HepG2 (cell line): ENCODE results near the gene TRA2B. TPM values are rescaled to one million over a fixed set of nuclear protein-coding genes. Genes with fewer than 3 reads are reported as not detected.
A peak's percentile ranks its signal among the peaks of the same experiment; 100 is the strongest.

ENCODE experiments used
- AGO1 ChIP-seq: fragments of 200-400 bp; formaldehyde crosslinking; IDR thresholded peaks from 2 replicates; pipeline ENCODE4 v1.6.1; 2017; ENCODE audit warnings: mild to moderate bottlenecking, low read depth, low read length, moderate library complexity; ENCODE audit not compliant: poor library complexity, severe bottlenecking
- ARHGAP35 ChIP-seq: sonication (generic); formaldehyde crosslinking; IDR thresholded peaks from 2 replicates; pipeline ENCODE4 v1.9.0; 2022; ENCODE audit warnings: mild to moderate bottlenecking, inconsistent platforms, moderate library complexity, missing genetic modification reagents, borderline replicate concordance
- BRD4 ChIP-seq: sonication (generic); formaldehyde crosslinking; IDR thresholded peaks from 2 replicates; pipeline ENCODE4 v1.4.0; 2020; ENCODE audit warnings: missing genetic modification reagents
- CENPT ChIP-seq: sonication (generic); formaldehyde crosslinking; IDR thresholded peaks from 2 replicates; pipeline ENCODE4 v1.8.0; 2022; ENCODE audit warnings: low read depth, mild to moderate bottlenecking, moderate library complexity, missing genetic modification reagents
- FOXA1 ChIP-seq, 2 experiments: fragments of 450-650 bp in 1 of 2; sonication (generic) in 1 of 2; formaldehyde crosslinking in 1 of 2; IDR thresholded peaks; 2 replicates each; pipeline versions ENCODE4 v1.4.0 to v1.6.1; 2016 to 2020; ENCODE audit warnings: missing genetic modification reagents in 1 of 2
- FOXJ3 ChIP-seq: sonication (generic); formaldehyde crosslinking; IDR thresholded peaks from 2 replicates; pipeline ENCODE4 v1.4.0; 2020; ENCODE audit warnings: missing genetic modification reagents, mild to moderate bottlenecking, borderline replicate concordance
- POLR2A ChIP-seq, 2 experiments: IDR thresholded peaks; 2 replicates each; pipeline ENCODE4 v1.6.1; 2011; ENCODE audit warnings: low read depth in 2 of 2, low read length in 2 of 2, mild to moderate bottlenecking in 1 of 2, moderate library complexity in 1 of 2; ENCODE audit not compliant: insufficient read depth in 1 of 2
- SAP130 ChIP-seq: IDR thresholded peaks from 2 replicates; pipeline ENCODE4 v1.6.1; 2016; ENCODE audit warnings: low read depth
- SIN3A ChIP-seq: IDR thresholded peaks from 2 replicates; pipeline ENCODE4 v1.6.1; 2011; ENCODE audit warnings: low read depth, mild to moderate bottlenecking, control low read depth, low read length, borderline replicate concordance
- THAP9 ChIP-seq: sonication (generic); formaldehyde crosslinking; IDR thresholded peaks from 2 replicates; pipeline ENCODE4; 2020; ENCODE audit warnings: missing genetic modification reagents, mild to moderate bottlenecking, borderline replicate concordance
- ZFP1 ChIP-seq: IDR thresholded peaks from 2 replicates; pipeline ENCODE4 v1.6.1; 2016
- ZNF12 ChIP-seq: sonication (generic); formaldehyde crosslinking; IDR thresholded peaks from 2 replicates; pipeline ENCODE4 v1.5.0; 2020; ENCODE audit warnings: missing genetic modification reagents
- ZNF282 ChIP-seq: fragments of 450-650 bp; IDR thresholded peaks from 2 replicates; pipeline ENCODE4 v1.6.1; 2018; ENCODE audit not compliant: partially characterized antibody
- ZNF501 ChIP-seq: sonication (generic); formaldehyde crosslinking; IDR thresholded peaks from 2 replicates; pipeline ENCODE4 v1.5.1; 2020; ENCODE audit warnings: mild to moderate bottlenecking, moderate library complexity, missing genetic modification reagents
- ZNF543 ChIP-seq: sonication (generic); formaldehyde crosslinking; IDR thresholded peaks from 2 replicates; pipeline ENCODE4 v1.4.0; 2020; ENCODE audit warnings: mild to moderate bottlenecking, missing genetic modification reagents
- ZNF562 ChIP-seq: sonication (generic); formaldehyde crosslinking; IDR thresholded peaks from 2 replicates; pipeline ENCODE4 v1.8.0; 2022; ENCODE audit warnings: missing genetic modification reagents, borderline replicate concordance
- ZNF747 ChIP-seq: sonication (generic); formaldehyde crosslinking; IDR thresholded peaks from 2 replicates; pipeline ENCODE4 v1.8.1; 2023; ENCODE audit warnings: missing genetic modification reagents, mild to moderate bottlenecking, borderline replicate concordance
- ZNF772 ChIP-seq: sonication (generic); formaldehyde crosslinking; IDR thresholded peaks from 2 replicates; pipeline ENCODE4 v1.5.0; 2020; ENCODE audit warnings: mild to moderate bottlenecking, missing genetic modification reagents
- polyA plus RNA-seq, 8 experiments: library from polyadenylated mRNA; depleted of rRNA in 3 of 8; stranded (reverse) in 7 of 8; unstranded in 1 of 8; fragments of >200 nt; fragmentation: Illumina TruSeq in 4 of 8; extraction: Trizol in 4 of 8; gene quantifications; 2 replicates each; pipeline versions ENCODE4 v1.2.1 to v1.2.3, GENCODE V29; 2011 to 2016; ENCODE audit warnings: low read depth in 4 of 8, missing spikeins in 1 of 8, mixed read lengths in 1 of 8; ENCODE audit not compliant: insufficient read depth in 1 of 8
- total RNA-seq, 5 experiments: library from RNA; depleted of rRNA; stranded (reverse); fragments of >200 nt; fragmentation: Illumina TruSeq; extraction: Trizol; gene quantifications; 2 replicates each; pipeline ENCODE4 v1.2.3, GENCODE V29; 2016; ENCODE audit warnings: low read depth in 1 of 5
- TF ChIP-seq, protein P1 (sequence below): sonication (generic); formaldehyde crosslinking; IDR thresholded peaks from 2 replicates; pipeline ENCODE4 v1.8.1; 2023; ENCODE audit warnings: mild to moderate bottlenecking, missing genetic modification reagents
- TF ChIP-seq, protein P2 (sequence below): sonication (generic); formaldehyde crosslinking; IDR thresholded peaks from 2 replicates; pipeline ENCODE4 v1.4.0; 2020; ENCODE audit warnings: missing genetic modification reagents, mild to moderate bottlenecking, borderline replicate concordance
- TF ChIP-seq, protein P3 (sequence below): sonication (generic); formaldehyde crosslinking; conservative IDR thresholded peaks from 2 replicates; pipeline ENCODE4 v1.4.0; 2020; ENCODE audit warnings: missing genetic modification reagents

Gene TRA2B
- total and polyA plus RNA-seq, 2 of the 13 experiments (the other 11 are each of a cell fraction or from before 2014, with no cell fraction given), result 105 to 241 TPM

DNA sequence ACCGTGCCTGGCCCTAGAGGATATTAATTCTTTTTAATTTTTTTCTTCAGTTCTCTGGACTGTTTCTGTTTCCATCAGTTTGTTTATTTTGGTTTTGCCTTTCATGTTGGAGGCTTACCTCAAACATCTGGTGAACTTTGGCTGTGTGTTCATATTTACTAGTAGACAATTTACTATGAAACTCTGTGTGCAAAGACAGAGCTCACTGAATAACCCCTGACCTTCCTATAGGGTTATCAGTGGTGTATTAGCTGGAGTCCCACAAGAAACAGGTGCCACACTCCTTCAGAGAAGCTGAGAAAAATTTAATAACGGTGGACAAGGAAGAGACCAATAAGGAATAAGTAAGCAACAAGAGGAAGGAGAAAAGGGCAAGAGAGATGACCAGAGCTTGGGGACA is 28.8 kb upstream of the TRA2B start (continued):
- TF ChIP-seq, protein P1, sequence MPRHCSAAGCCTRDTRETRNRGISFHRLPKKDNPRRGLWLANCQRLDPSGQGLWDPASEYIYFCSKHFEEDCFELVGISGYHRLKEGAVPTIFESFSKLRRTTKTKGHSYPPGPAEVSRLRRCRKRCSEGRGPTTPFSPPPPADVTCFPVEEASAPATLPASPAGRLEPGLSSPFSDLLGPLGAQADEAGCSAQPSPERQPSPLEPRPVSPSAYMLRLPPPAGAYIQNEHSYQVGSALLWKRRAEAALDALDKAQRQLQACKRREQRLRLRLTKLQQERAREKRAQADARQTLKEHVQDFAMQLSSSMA (CRISPR knock-in tag), result no peak
- TF ChIP-seq ZNF747, result no peak
- no peak for TF ChIP-seq ARHGAP35
- TF ChIP-seq ZNF501 (CRISPR knock-in tag), result no peak; the same call in 1 of the 2 replicates
- no peak for TF ChIP-seq ZNF12 (CRISPR knock-in tag)
- TF ChIP-seq AGO1, result no peak
- no peak for TF ChIP-seq POLR2A (IDR thresholded peaks at IDR 0.05; ENCODE audit: insufficient read depth in 1 of 2, low read depth in 2 of 2, low read length in 2 of 2)
- no peak for TF ChIP-seq ZNF562
- peak; percentile 97 for TF ChIP-seq FOXJ3 (CRISPR knock-in tag)
- 0 out of 2 replicates have a peak, but pooled peaks have one; percentile 64 for TF ChIP-seq ZNF772 (CRISPR knock-in tag)
- TF ChIP-seq, protein P2, sequence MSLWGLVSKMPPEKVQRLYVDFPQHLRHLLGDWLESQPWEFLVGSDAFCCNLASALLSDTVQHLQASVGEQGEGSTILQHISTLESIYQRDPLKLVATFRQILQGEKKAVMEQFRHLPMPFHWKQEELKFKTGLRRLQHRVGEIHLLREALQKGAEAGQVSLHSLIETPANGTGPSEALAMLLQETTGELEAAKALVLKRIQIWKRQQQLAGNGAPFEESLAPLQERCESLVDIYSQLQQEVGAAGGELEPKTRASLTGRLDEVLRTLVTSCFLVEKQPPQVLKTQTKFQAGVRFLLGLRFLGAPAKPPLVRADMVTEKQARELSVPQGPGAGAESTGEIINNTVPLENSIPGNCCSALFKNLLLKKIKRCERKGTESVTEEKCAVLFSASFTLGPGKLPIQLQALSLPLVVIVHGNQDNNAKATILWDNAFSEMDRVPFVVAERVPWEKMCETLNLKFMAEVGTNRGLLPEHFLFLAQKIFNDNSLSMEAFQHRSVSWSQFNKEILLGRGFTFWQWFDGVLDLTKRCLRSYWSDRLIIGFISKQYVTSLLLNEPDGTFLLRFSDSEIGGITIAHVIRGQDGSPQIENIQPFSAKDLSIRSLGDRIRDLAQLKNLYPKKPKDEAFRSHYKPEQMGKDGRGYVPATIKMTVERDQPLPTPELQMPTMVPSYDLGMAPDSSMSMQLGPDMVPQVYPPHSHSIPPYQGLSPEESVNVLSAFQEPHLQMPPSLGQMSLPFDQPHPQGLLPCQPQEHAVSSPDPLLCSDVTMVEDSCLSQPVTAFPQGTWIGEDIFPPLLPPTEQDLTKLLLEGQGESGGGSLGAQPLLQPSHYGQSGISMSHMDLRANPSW (CRISPR knock-in tag), result no peak
- no peak for TF ChIP-seq SIN3A
- no peak for TF ChIP-seq CENPT
- TF ChIP-seq, protein P3, sequence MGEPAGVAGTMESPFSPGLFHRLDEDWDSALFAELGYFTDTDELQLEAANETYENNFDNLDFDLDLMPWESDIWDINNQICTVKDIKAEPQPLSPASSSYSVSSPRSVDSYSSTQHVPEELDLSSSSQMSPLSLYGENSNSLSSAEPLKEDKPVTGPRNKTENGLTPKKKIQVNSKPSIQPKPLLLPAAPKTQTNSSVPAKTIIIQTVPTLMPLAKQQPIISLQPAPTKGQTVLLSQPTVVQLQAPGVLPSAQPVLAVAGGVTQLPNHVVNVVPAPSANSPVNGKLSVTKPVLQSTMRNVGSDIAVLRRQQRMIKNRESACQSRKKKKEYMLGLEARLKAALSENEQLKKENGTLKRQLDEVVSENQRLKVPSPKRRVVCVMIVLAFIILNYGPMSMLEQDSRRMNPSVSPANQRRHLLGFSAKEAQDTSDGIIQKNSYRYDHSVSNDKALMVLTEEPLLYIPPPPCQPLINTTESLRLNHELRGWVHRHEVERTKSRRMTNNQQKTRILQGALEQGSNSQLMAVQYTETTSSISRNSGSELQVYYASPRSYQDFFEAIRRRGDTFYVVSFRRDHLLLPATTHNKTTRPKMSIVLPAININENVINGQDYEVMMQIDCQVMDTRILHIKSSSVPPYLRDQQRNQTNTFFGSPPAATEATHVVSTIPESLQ, result no peak
- no peak for TF ChIP-seq BRD4 (CRISPR knock-in tag)
- peak; percentile 84 for TF ChIP-seq SAP130 (CRISPR knock-in tag)
- TF ChIP-seq ZFP1 (CRISPR knock-in tag), result 0 out of 2 replicates have a peak, but pooled peaks have one; percentile 43
- TF ChIP-seq ZNF282, result no peak
- TF ChIP-seq THAP9 (CRISPR knock-in tag), result no peak
- TF ChIP-seq FOXA1 (IDR thresholded peaks at IDR 0.05), result peak; percentile 69; the same call in 1 of the 2 replicates
- TF ChIP-seq FOXA1 (CRISPR knock-in tag; IDR thresholded peaks at IDR 0.05), result peak; percentile 83
- no peak for TF ChIP-seq ZNF543
